ENCODE results near the gene TENT5C.

DNA sequence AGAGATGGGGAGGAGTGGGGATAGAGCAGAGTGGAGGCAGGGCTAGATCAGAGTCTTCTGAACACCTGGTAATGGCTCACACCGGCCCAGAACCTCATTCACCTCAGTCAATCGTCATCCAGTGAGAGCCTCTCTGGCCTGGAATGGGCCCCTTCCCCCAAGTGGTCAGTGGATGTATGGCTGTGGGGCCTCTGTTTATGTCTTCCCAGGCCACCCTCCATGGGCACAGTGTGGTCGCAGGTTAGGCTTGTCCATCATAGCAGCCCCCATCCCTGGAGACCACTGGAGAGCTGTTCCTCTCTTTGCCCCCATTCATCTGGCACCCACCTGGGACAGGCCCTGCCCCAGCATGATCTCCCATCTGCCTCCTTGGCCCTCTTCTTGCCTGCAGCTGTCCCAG lies 29.6 kb upstream of the TENT5C start:
- no peak for TF ChIP-seq NRF1 (IDR thresholded peaks at IDR 0.05; ENCODE audit: low read depth, low read length)
- TF ChIP-seq, protein P1, sequence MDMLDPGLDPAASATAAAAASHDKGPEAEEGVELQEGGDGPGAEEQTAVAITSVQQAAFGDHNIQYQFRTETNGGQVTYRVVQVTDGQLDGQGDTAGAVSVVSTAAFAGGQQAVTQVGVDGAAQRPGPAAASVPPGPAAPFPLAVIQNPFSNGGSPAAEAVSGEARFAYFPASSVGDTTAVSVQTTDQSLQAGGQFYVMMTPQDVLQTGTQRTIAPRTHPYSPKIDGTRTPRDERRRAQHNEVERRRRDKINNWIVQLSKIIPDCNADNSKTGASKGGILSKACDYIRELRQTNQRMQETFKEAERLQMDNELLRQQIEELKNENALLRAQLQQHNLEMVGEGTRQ (IDR thresholded peaks at IDR 0.05; ENCODE audit: low read length), result no peak
- no peak for TF ChIP-seq RAD21 (IDR thresholded peaks at IDR 0.05 in 1 of 2, conservative IDR thresholded peaks at IDR 0.05 in 1 of 2; ENCODE audit: low read depth in 2 of 2, low read length in 2 of 2)
- TF ChIP-seq, protein P2, sequence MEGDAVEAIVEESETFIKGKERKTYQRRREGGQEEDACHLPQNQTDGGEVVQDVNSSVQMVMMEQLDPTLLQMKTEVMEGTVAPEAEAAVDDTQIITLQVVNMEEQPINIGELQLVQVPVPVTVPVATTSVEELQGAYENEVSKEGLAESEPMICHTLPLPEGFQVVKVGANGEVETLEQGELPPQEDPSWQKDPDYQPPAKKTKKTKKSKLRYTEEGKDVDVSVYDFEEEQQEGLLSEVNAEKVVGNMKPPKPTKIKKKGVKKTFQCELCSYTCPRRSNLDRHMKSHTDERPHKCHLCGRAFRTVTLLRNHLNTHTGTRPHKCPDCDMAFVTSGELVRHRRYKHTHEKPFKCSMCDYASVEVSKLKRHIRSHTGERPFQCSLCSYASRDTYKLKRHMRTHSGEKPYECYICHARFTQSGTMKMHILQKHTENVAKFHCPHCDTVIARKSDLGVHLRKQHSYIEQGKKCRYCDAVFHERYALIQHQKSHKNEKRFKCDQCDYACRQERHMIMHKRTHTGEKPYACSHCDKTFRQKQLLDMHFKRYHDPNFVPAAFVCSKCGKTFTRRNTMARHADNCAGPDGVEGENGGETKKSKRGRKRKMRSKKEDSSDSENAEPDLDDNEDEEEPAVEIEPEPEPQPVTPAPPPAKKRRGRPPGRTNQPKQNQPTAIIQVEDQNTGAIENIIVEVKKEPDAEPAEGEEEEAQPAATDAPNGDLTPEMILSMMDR (IDR thresholded peaks at IDR 0.05; ENCODE audit: control extremely low read depth in 1 of 3, insufficient read depth in 1 of 3, low read depth in 1 of 3, low read length in 3 of 3), result no peak
- no peak for TF ChIP-seq POLR2A (IDR thresholded peaks at IDR 0.05; ENCODE audit: control extremely low read depth in 1 of 2, low read depth in 2 of 2, low read length in 2 of 2)
- no peak for TF ChIP-seq HDAC2 (IDR thresholded peaks at IDR 0.05; ENCODE audit: borderline replicate concordance in 1 of 2, low read depth in 2 of 2, low read length in 2 of 2)
- no peak for TF ChIP-seq RFX5 (IDR thresholded peaks at IDR 0.05; ENCODE audit: borderline replicate concordance, low read depth, low read length)
- TF ChIP-seq BRCA1 (IDR thresholded peaks at IDR 0.05; ENCODE audit: low read depth, low read length), result no peak
- no peak for TF ChIP-seq BACH1 (IDR thresholded peaks at IDR 0.05; ENCODE audit: low read length)
- TF ChIP-seq, protein P3, sequence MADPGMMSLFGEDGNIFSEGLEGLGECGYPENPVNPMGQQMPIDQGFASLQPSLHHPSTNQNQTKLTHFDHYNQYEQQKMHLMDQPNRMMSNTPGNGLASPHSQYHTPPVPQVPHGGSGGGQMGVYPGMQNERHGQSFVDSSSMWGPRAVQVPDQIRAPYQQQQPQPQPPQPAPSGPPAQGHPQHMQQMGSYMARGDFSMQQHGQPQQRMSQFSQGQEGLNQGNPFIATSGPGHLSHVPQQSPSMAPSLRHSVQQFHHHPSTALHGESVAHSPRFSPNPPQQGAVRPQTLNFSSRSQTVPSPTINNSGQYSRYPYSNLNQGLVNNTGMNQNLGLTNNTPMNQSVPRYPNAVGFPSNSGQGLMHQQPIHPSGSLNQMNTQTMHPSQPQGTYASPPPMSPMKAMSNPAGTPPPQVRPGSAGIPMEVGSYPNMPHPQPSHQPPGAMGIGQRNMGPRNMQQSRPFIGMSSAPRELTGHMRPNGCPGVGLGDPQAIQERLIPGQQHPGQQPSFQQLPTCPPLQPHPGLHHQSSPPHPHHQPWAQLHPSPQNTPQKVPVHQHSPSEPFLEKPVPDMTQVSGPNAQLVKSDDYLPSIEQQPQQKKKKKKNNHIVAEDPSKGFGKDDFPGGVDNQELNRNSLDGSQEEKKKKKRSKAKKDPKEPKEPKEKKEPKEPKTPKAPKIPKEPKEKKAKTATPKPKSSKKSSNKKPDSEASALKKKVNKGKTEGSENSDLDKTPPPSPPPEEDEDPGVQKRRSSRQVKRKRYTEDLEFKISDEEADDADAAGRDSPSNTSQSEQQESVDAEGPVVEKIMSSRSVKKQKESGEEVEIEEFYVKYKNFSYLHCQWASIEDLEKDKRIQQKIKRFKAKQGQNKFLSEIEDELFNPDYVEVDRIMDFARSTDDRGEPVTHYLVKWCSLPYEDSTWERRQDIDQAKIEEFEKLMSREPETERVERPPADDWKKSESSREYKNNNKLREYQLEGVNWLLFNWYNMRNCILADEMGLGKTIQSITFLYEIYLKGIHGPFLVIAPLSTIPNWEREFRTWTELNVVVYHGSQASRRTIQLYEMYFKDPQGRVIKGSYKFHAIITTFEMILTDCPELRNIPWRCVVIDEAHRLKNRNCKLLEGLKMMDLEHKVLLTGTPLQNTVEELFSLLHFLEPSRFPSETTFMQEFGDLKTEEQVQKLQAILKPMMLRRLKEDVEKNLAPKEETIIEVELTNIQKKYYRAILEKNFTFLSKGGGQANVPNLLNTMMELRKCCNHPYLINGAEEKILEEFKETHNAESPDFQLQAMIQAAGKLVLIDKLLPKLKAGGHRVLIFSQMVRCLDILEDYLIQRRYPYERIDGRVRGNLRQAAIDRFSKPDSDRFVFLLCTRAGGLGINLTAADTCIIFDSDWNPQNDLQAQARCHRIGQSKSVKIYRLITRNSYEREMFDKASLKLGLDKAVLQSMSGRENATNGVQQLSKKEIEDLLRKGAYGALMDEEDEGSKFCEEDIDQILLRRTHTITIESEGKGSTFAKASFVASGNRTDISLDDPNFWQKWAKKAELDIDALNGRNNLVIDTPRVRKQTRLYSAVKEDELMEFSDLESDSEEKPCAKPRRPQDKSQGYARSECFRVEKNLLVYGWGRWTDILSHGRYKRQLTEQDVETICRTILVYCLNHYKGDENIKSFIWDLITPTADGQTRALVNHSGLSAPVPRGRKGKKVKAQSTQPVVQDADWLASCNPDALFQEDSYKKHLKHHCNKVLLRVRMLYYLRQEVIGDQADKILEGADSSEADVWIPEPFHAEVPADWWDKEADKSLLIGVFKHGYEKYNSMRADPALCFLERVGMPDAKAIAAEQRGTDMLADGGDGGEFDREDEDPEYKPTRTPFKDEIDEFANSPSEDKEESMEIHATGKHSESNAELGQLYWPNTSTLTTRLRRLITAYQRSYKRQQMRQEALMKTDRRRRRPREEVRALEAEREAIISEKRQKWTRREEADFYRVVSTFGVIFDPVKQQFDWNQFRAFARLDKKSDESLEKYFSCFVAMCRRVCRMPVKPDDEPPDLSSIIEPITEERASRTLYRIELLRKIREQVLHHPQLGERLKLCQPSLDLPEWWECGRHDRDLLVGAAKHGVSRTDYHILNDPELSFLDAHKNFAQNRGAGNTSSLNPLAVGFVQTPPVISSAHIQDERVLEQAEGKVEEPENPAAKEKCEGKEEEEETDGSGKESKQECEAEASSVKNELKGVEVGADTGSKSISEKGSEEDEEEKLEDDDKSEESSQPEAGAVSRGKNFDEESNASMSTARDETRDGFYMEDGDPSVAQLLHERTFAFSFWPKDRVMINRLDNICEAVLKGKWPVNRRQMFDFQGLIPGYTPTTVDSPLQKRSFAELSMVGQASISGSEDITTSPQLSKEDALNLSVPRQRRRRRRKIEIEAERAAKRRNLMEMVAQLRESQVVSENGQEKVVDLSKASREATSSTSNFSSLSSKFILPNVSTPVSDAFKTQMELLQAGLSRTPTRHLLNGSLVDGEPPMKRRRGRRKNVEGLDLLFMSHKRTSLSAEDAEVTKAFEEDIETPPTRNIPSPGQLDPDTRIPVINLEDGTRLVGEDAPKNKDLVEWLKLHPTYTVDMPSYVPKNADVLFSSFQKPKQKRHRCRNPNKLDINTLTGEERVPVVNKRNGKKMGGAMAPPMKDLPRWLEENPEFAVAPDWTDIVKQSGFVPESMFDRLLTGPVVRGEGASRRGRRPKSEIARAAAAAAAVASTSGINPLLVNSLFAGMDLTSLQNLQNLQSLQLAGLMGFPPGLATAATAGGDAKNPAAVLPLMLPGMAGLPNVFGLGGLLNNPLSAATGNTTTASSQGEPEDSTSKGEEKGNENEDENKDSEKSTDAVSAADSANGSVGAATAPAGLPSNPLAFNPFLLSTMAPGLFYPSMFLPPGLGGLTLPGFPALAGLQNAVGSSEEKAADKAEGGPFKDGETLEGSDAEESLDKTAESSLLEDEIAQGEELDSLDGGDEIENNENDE (IDR thresholded peaks at IDR 0.05; ENCODE audit: insufficient replicate concordance, low read length), result no peak
- TF ChIP-seq TAF1 (IDR thresholded peaks at IDR 0.05; ENCODE audit: low read depth, low read length), result no peak
- no peak for TF ChIP-seq NANOG (IDR thresholded peaks at IDR 0.05; ENCODE audit: insufficient read depth, low read depth, low read length, poor library complexity, severe bottlenecking)
